Astrocyte of the spinal cord (primary cell): Measurements from ENCODE around the gene MFN1.

Experiments
- DNase-seq: peaks from one replicate; pipeline ENCODE4 v3.0.0; 2011; ENCODE audit warnings: low read depth, low spot score
- H3K4me3 ChIP-seq: 2 replicates; pipeline ENCODE4 v1.5.1; 2011; ENCODE audit warnings: low read depth, mild to moderate bottlenecking, low read length, moderate library complexity
- in situ Hi-C: cut with HindIII; loops from 2 replicates; pipeline ENCODE4 v1.10.0; 2017; ENCODE audit warnings: low sequenced_read_pairs
- TF ChIP-seq, protein P1 (sequence below): IDR thresholded peaks from 2 replicates; pipeline ENCODE4 v1.5.1; 2012; ENCODE audit warnings: low read depth, mild to moderate bottlenecking, low read length, inconsistent platforms

The MFN1 gene

GRCh38 chr3:179436517-179436916, 89.0 kb downstream of the MFN1 start:
- no peak overlapping the region for H3K4me3 ChIP-seq
- in situ Hi-C loops = no loop called here
- TF ChIP-seq, protein P1, sequence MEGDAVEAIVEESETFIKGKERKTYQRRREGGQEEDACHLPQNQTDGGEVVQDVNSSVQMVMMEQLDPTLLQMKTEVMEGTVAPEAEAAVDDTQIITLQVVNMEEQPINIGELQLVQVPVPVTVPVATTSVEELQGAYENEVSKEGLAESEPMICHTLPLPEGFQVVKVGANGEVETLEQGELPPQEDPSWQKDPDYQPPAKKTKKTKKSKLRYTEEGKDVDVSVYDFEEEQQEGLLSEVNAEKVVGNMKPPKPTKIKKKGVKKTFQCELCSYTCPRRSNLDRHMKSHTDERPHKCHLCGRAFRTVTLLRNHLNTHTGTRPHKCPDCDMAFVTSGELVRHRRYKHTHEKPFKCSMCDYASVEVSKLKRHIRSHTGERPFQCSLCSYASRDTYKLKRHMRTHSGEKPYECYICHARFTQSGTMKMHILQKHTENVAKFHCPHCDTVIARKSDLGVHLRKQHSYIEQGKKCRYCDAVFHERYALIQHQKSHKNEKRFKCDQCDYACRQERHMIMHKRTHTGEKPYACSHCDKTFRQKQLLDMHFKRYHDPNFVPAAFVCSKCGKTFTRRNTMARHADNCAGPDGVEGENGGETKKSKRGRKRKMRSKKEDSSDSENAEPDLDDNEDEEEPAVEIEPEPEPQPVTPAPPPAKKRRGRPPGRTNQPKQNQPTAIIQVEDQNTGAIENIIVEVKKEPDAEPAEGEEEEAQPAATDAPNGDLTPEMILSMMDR = no peak
- no peak for DNase-seq

- in situ Hi-C loops = no loop called here
- TF ChIP-seq, protein P1 = no peak
- DNase-seq = no peak
- no peak overlapping the region for H3K4me3 ChIP-seq
These were observed 91.3 kb downstream of the MFN1 start for GRCh38 chr3:179438841-179439240.
